ENCODE measurements around the gene RAMP1.

Gene RAMP1

GRCh38 chr2:237889811-237890210, 30.4 kb downstream of the RAMP1 start:
- no peak for TF ChIP-seq CTCF (IDR thresholded peaks at IDR 0.05; ENCODE audit: low read depth, low read length)
- no peaks in the 10 kb centered on the region for H3K27me3 ChIP-seq (ENCODE audit: insufficient read depth, low read depth, severe bottlenecking)
- no peaks in the 10 kb centered on the region for H3K36me3 ChIP-seq
- no peak overlapping the region for H3K4me3 ChIP-seq (ENCODE audit: low read depth, low read length)
- H3K9me3 ChIP-seq (ENCODE audit: severe bottlenecking): no peaks in the 10 kb centered on the region
- H3K27ac ChIP-seq: no peak overlapping the region
- no peak for DNase-seq

GRCh38 chr2:237892478-237892877, 33.1 kb downstream of the RAMP1 start:
- TF ChIP-seq CTCF (IDR thresholded peaks at IDR 0.05; ENCODE audit: low read depth, low read length): no peak
- Histone ChIP-seq H3K36me3 (no peaks in the 10 kb centered on the region), H3K27ac (no peak overlapping the region), H3K9me3 (ENCODE audit: severe bottlenecking) (no peaks in the 10 kb centered on the region), H3K4me3 (ENCODE audit: low read depth, low read length) (no peak overlapping the region), H3K27me3 (ENCODE audit: insufficient read depth, low read depth, severe bottlenecking) (no peaks in the 10 kb centered on the region)
- no peak for DNase-seq

GRCh38 chr2:237892984-237893595, 33.7 kb downstream of the RAMP1 start:
- no peak for DNase-seq
- Histone ChIP-seq H3K36me3 (no peaks in the 10 kb centered on the region), H3K27me3 (ENCODE audit: insufficient read depth, low read depth, severe bottlenecking) (no peaks in the 10 kb centered on the region), H3K27ac (no peak overlapping the region), H3K9me3 (ENCODE audit: severe bottlenecking) (no peaks in the 10 kb centered on the region), H3K4me3 (ENCODE audit: low read depth, low read length) (no peak overlapping the region)
- TF ChIP-seq CTCF (IDR thresholded peaks at IDR 0.05; ENCODE audit: low read depth, low read length): no peak

- TF ChIP-seq CTCF (IDR thresholded peaks at IDR 0.05; ENCODE audit: low read depth, low read length): no peak
- no peak for DNase-seq
- H3K36me3 ChIP-seq: no peaks in the 10 kb centered on the region
- no peaks in the 10 kb centered on the region for H3K9me3 ChIP-seq (ENCODE audit: severe bottlenecking)
- H3K4me3 ChIP-seq (ENCODE audit: low read depth, low read length): no peak overlapping the region
- H3K27ac ChIP-seq: no peak overlapping the region
- no peaks in the 10 kb centered on the region for H3K27me3 ChIP-seq (ENCODE audit: insufficient read depth, low read depth, severe bottlenecking)
Measured at GRCh38 chr2:237894396-237894979, 35.1 kb downstream of the RAMP1 start.

- peak overlapping the region; percentile 11; the same call in 1 of the 2 replicates for H3K27ac ChIP-seq
- H3K36me3 ChIP-seq: no peaks in the 10 kb centered on the region
- no peak for TF ChIP-seq CTCF (IDR thresholded peaks at IDR 0.05; ENCODE audit: low read depth, low read length)
- no peaks in the 10 kb centered on the region for H3K27me3 ChIP-seq (ENCODE audit: insufficient read depth, low read depth, severe bottlenecking)
- no peak overlapping the region for H3K4me3 ChIP-seq (ENCODE audit: low read depth, low read length)
- H3K9me3 ChIP-seq (ENCODE audit: severe bottlenecking): no peaks in the 10 kb centered on the region
- no peak for DNase-seq
Measured at GRCh38 chr2:237894986-237895543, 35.6 kb downstream of the RAMP1 start.
